GM10248 (cell line): ENCODE data around the gene TRMO.
"Not testable (repeated sequence)": the region's sequence is repeated elsewhere in the genome, so short reads cannot be mapped to it uniquely, and the experiment has no call there.

Experiments
- CTCF ChIA-PET: fragments of 300-600 bp; sonication (Branson Sonifier 250); formaldehyde crosslinking; extraction: SDS; loops from one replicate; lab custom pipeline; 2021; ENCODE audit warnings: antibody characterized with exemption; lab: Yijun Ruan, JAX
- POLR2A ChIA-PET: fragments of 350-650 bp; sonication (Branson Sonifier 250); formaldehyde crosslinking; extraction: SDS; loops from one replicate; lab custom pipeline; 2020; ENCODE audit warnings: antibody characterized with exemption; lab: Yijun Ruan, JAX
- DNase-seq: peaks from one replicate; pipeline ENCODE4 v3.0.0; 2012; ENCODE audit errors: extremely low spot score
- TF ChIP-seq, protein P1 (sequence below): IDR thresholded peaks from 2 replicates; pipeline ENCODE4 v1.5.1; 2012; ENCODE audit warnings: mild to moderate bottlenecking, low read depth; ENCODE audit errors: extremely low read depth, missing control alignments, control extremely low read depth

The TRMO gene

DNA sequence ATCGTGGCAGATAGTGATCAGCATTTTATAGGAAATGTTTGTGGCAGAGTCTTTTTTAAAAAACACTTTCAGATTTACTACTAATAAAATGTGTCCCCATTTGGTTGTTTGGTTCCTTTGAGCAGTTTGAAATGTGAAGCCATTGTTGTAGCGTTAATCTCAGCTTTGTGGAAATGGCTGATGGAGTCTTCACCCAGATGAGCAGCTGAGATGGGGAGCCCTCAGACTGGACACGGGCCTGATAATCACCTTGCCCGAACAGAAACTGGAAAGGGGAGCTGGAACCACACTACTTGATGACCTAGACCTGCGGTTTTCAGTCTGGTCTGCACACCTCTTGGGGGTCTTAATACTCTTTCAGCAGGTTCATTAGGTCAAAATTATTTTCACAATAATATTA, 40.3 kb upstream of the TRMO start:
- ChIA-PET CTCF (interaction anchor here (1.0 to 4.0 kb wide), 8 partner anchors 8 to 72 kb away, joined by 3 to 16 read pairs (median 7); partner anchors contain the start of genes ANP32B and TRMO), POLR2A (no interaction called here)
- TF ChIP-seq, protein P1, sequence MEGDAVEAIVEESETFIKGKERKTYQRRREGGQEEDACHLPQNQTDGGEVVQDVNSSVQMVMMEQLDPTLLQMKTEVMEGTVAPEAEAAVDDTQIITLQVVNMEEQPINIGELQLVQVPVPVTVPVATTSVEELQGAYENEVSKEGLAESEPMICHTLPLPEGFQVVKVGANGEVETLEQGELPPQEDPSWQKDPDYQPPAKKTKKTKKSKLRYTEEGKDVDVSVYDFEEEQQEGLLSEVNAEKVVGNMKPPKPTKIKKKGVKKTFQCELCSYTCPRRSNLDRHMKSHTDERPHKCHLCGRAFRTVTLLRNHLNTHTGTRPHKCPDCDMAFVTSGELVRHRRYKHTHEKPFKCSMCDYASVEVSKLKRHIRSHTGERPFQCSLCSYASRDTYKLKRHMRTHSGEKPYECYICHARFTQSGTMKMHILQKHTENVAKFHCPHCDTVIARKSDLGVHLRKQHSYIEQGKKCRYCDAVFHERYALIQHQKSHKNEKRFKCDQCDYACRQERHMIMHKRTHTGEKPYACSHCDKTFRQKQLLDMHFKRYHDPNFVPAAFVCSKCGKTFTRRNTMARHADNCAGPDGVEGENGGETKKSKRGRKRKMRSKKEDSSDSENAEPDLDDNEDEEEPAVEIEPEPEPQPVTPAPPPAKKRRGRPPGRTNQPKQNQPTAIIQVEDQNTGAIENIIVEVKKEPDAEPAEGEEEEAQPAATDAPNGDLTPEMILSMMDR, result no peak
- DNase-seq, result no peak

DNA sequence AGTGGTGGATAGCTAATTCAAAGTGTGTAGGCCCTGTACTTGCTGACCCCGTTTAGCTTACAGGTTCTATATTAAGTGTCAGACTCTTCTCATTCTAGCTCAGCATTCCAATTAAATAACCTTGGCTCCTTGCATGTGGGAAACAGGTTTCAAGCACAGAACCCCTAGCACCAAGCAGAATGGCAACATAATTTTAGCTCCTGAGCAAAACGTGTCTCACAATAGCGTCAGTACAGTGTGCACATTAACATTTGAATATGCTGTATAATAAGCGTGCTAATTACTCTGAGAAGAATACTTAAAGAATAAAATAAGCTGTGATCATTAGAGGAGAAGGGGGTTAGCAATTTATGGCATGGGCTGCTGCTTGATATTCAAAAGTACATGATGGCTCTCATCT, 39.8 kb upstream of the TRMO start:
- ChIA-PET POLR2A (no interaction called here), CTCF (interaction anchor here (1.0 to 4.0 kb wide), 6 partner anchors 8 to 40 kb away, joined by 3 to 16 read pairs (median 8); partner anchors contain the start of genes ANP32B and TRMO)
- no peak for DNase-seq
- TF ChIP-seq, protein P1, result no peak

DNA sequence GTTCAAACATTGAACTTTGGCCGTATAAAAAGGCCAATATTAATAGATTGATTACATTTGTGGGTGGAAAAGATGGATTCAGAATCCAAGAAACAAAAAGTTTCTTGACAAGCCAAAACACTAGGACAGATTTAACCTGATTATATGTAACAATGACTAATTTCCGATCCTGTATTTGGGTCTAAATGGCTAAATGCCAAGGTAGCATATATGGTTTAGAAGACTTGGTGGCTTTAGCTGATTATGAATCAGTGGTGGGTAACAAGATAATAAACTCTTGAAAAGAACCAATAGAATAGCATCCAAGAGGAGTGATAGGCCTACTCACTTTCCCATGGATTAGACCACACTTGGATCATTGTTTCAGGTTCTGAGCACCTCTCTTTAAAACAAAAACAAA, 39.1 kb upstream of the TRMO start:
- no peak for DNase-seq
- ChIA-PET CTCF (interaction anchor here (1.0 to 2.5 kb wide), 4 partner anchors 10 to 39 kb away, joined by 3 to 9 read pairs (median 7); partner anchors contain the start of gene TRMO), POLR2A (no interaction called here)
- TF ChIP-seq, protein P1, result no peak

DNA sequence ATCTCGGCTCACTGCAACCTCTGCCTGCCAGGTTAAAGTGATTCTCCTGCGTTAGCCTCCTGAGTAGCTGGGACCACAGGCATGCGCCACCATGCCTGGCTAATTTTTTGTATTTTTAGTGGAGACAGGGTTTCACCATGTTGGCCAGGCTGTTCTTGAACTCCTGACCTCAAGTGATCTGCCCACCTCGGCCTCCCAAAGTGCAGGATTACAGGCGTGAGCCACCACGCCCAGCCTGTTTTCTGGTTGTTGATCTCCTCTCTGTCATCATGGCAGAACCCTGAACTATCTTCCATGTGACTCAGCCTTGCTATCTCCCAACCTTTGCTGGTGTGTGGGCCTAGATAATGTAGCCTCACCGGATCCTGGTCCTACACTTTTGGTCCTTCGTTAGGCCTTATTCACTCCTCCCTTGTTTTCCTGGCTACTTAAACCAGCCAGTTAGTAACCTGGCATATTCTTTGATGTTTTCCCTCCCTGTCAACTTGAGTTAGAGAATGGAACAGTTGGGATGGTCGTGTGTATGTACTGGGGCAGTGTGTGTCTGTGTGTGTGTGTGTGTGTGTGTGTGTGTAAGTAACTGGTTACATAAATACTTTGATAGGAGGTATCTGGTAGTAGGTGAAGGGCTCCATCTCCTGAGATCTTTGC, 38.5 kb upstream of the TRMO start:
- POLR2A ChIA-PET, DNase-seq: not testable (repeated sequence)
- CTCF ChIA-PET, result interaction anchor here (1.1 to 2.5 kb wide), 3 partner anchors 22 to 39 kb away, joined by 3 to 10 read pairs (median 9); partner anchors contain the start of genes ANP32B and TRMO

DNA sequence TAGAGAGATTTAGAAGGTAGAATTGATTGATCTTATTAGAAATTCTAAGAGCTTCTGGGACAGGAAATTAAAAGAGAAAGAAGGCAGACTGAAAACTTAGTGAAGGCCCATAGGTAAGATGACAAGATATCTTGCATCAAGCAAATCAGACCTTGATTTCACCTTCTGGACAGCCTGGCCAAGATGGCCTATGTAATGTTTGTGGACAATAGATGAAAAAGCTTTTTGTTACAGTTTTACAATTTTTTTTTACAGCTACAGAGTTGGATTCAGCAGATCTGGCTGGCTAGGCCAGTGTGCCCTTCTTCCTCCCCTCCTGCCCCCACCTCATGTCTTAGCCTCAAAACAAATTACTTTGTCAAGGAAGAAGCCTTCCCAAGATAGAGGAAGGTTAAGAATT, 37.3 kb upstream of the TRMO start:
- CTCF ChIA-PET, result interaction anchor here (1.1 to 2.3 kb wide), 6 partner anchors 12 to 234 kb away, joined by 3 to 11 read pairs (median 7); partner anchors contain the start of genes ANP32B and TRMO
- TF ChIP-seq, protein P1, result no peak
- POLR2A ChIA-PET, result no interaction called here
- DNase-seq, result no peak

DNA sequence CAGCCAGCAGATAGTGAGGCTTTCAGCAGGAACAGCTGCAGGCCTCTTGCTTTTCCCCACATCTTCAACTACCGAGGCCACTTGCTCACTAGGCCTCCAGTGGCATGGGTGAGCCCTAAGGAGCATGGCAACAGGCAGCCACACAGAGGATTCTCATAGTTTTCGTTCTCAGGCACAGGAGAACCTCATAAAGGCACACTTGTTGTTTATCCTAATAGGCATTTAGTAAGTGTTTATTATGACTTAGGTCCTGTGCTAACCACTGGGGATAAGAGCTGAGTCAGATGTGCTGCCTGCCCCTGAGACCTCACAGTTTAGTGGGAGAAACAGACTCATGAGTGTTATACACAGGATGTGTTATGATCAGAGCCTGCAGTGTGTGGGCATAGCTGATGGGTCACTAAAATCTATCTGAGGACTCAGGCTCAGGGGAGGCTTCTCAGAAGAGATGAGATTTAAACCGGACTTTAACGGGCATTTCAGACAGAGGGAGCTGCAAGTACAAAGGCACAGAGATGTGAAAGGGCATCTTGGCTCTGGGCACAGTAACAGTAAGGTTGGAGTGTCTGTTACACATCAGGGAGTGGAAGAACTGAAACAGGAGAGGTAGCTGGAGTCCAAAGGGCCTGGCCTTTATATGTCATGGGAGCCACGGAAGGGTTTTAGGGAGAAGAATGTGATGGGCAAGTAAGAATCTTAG, 36.7 kb upstream of the TRMO start:
- TF ChIP-seq, protein P1, result no peak
- no peak for DNase-seq
- ChIA-PET CTCF (interaction anchor here (1.4 to 2.3 kb wide), 5 partner anchors 12 to 235 kb away, joined by 3 to 11 read pairs (median 10); partner anchors contain the start of gene ANP32B), POLR2A (no interaction called here)
